A549 (cell line): ENCODE data around the gene FMNL2. TPM values are rescaled to one million over a fixed set of nuclear protein-coding genes. Genes with fewer than 3 reads are reported as not detected.

Experiments used
- ATAC-seq, 2 experiments: fragments of 200-7000 bp in 1 of 2; fragments of >200 bp in 1 of 2; cut with Nextera tagmentation in 1 of 2; cut with Tn5 transposase in 1 of 2; 3 replicates each; pipeline versions ENCODE4 v1.8.0 to v1.9.1; 2018 to 2020; ENCODE audit warnings: mild to moderate bottlenecking in 1 of 2, moderate library complexity in 1 of 2
- CTCF ChIA-PET: fragments of 300-600 bp; sonication (Branson Sonifier 250); formaldehyde crosslinking; extraction: SDS; loops from one replicate; lab custom pipeline; 2021; ENCODE audit warnings: antibody characterized with exemption, inconsistent platforms; lab: Yijun Ruan, JAX
- POLR2A ChIA-PET: fragments of 350-600 bp; formaldehyde crosslinking; extraction: SDS; loops from one replicate; lab custom pipeline; 2021; ENCODE audit warnings: antibody characterized with exemption, inconsistent platforms; lab: Yijun Ruan, JAX
- DNase-seq, 2 experiments: peaks; one replicate each; pipeline versions ENCODE4 v3.0.0 to v3.0.0-alpha.2; 2011 to 2016; ENCODE audit warnings: low read depth in 1 of 2, low spot score in 1 of 2
- FAIRE-seq: peaks from 2 replicates; lab custom pipeline; 2011; peaks lifted over from hg19 to GRCh38; lab: Jason Lieb, UNC
- H3K27ac ChIP-seq, 2 experiments: fragments of >200 bp; sonication (Bioruptor Twin); formaldehyde crosslinking; 3 replicates each; pipeline ENCODE4 v1.5.1; 2016 to 2017
- H3K4me1 ChIP-seq: fragments of >200 bp; sonication (Bioruptor Twin); formaldehyde crosslinking; 3 replicates; pipeline ENCODE4 v1.6.1; 2016
- H3K4me2 ChIP-seq: fragments of >200 bp; sonication (Bioruptor Twin); formaldehyde crosslinking; 3 replicates; pipeline ENCODE4 v1.6.1; 2016
- H3K4me3 ChIP-seq: fragments of >200 bp; sonication (Bioruptor Twin); formaldehyde crosslinking; 3 replicates; pipeline ENCODE4 v1.5.1; 2016
- H3K9me3 ChIP-seq: fragments of >200 bp; sonication (Bioruptor Twin); formaldehyde crosslinking; 3 replicates; pipeline ENCODE4 v1.6.1; 2016
- CBX8 ChIP-seq: fragments of 200-600 bp; sonication (generic); IDR thresholded peaks from 2 replicates; pipeline ENCODE4 v1.6.1; 2016
- CHD2 ChIP-seq: fragments of 150-350 bp; IDR thresholded peaks from 2 replicates; pipeline ENCODE4 v1.6.1; 2014; ENCODE audit warnings: low read length; ENCODE audit not compliant: partially characterized antibody
- EHMT2 ChIP-seq: fragments of 200-600 bp; sonication (generic); IDR thresholded peaks from 2 replicates; pipeline ENCODE4 v1.6.1; 2016; ENCODE audit warnings: antibody characterized with exemption, low read depth, mild to moderate bottlenecking, moderate library complexity
- ESRRA ChIP-seq: fragments of 150-350 bp; IDR thresholded peaks from 2 replicates; pipeline ENCODE4 v1.6.1; 2014; ENCODE audit warnings: mild to moderate bottlenecking, low read length, borderline replicate concordance
- FOSB ChIP-seq: fragments of 250-450 bp; sonication (Bioruptor Pico); IDR thresholded peaks from 2 replicates; pipeline ENCODE4 v1.5.0; 2020; ENCODE audit warnings: mild to moderate bottlenecking, moderate library complexity
- FOSL2 ChIP-seq, 2 experiments: fragments of 450-650 bp in 1 of 2; fragments of >200 bp in 1 of 2; sonication (Bioruptor Twin) in 1 of 2; formaldehyde crosslinking; IDR thresholded peaks; 2 replicates each; pipeline versions ENCODE4 v1.5.0 to v1.6.1; 2016 to 2020; ENCODE audit warnings: mild to moderate bottlenecking in 1 of 2, moderate library complexity in 1 of 2
- GATA3 ChIP-seq: IDR thresholded peaks from 2 replicates; pipeline ENCODE4 v1.6.1; 2012; ENCODE audit warnings: borderline replicate concordance
- HEYL ChIP-seq: fragments of 250-450 bp; sonication (Bioruptor Pico); IDR thresholded peaks from 2 replicates; pipeline ENCODE4 v1.8.0; 2021; ENCODE audit warnings: mild to moderate bottlenecking, moderate library complexity
- HOXB13 ChIP-seq: fragments of 250-450 bp; sonication (Bioruptor Pico); IDR thresholded peaks from 2 replicates; pipeline ENCODE4 v1.5.0; 2020; ENCODE audit warnings: low read depth, mild to moderate bottlenecking, moderate library complexity
- HOXB5 ChIP-seq: fragments of 250-450 bp; sonication (Bioruptor Pico); IDR thresholded peaks from 2 replicates; pipeline ENCODE4 v1.5.0; 2020; ENCODE audit warnings: mild to moderate bottlenecking, moderate library complexity
- KDM1A ChIP-seq: fragments of 200-600 bp; sonication (generic); IDR thresholded peaks from 2 replicates; pipeline ENCODE4 v1.6.1; 2016; ENCODE audit warnings: low read depth, mild to moderate bottlenecking
- MAFK ChIP-seq: fragments of 450-650 bp; IDR thresholded peaks from 2 replicates; pipeline ENCODE4 v1.6.1; 2014; ENCODE audit not compliant: partially characterized antibody
- MYC ChIP-seq: IDR thresholded peaks from 2 replicates; pipeline ENCODE4 v1.6.1; 2012; ENCODE audit warnings: mild to moderate bottlenecking, inconsistent platforms, low read length, improper control_type of control experiment, borderline replicate concordance
- PBX3 ChIP-seq: IDR thresholded peaks from 2 replicates; pipeline ENCODE4 v1.6.1; 2012
- REST ChIP-seq: fragments of 200-600 bp; sonication (generic); IDR thresholded peaks from 2 replicates; pipeline ENCODE4 v1.6.1; 2016; ENCODE audit warnings: antibody characterized with exemption, mild to moderate bottlenecking, moderate library complexity
- RFX5 ChIP-seq: fragments of 450-650 bp; IDR thresholded peaks from 2 replicates; pipeline ENCODE4 v1.7.1; 2014; ENCODE audit warnings: antibody characterized with exemption, mild to moderate bottlenecking, moderate library complexity
- TP53 ChIP-seq: fragments of 250-450 bp; sonication (Bioruptor Pico); IDR thresholded peaks from 2 replicates; pipeline ENCODE4 v1.5.0; 2021; ENCODE audit warnings: mild to moderate bottlenecking, moderate library complexity
- ZC3H11A ChIP-seq: fragments of 450-650 bp; IDR thresholded peaks from 2 replicates; pipeline ENCODE4 v1.6.1; 2014; ENCODE audit warnings: antibody characterized with exemption, mild to moderate bottlenecking
- ZFP36 ChIP-seq: fragments of 450-650 bp; IDR thresholded peaks from 2 replicates; pipeline ENCODE4 v1.6.1; 2014; ENCODE audit warnings: borderline replicate concordance; ENCODE audit not compliant: partially characterized antibody
- ZNF302 ChIP-seq: fragments of 250-450 bp; sonication (Bioruptor Pico); IDR thresholded peaks from 2 replicates; pipeline ENCODE4 v1.9.0; 2021; ENCODE audit warnings: inconsistent platforms, mild to moderate bottlenecking, moderate library complexity
- WGBS: methylation state at CpG from one replicate; pipeline ENCODE4 v1.1.6; 2017; ENCODE audit errors: missing lambda C conversion rate; 5-methylcytosine and 5-hydroxymethylcytosine counted together
- polyA plus RNA-seq, 4 experiments: library from polyadenylated mRNA; depleted of rRNA in 3 of 4; stranded (reverse); fragments of >200 nt; fragmentation: RNase III in 1 of 4; extraction: RNeasy Plus Mini Kit Qiagen cat#74134 plus additional on column Dnase treatment in 1 of 4; gene quantifications; 2 replicates in 3 of 4; 3 replicates in 1 of 4; pipeline ENCODE4 v1.2.3, GENCODE V29; 2011 to 2017

FMNL2 gene
- polyA plus RNA-seq, 2 of the 4 experiments (the other 2 are of a cell fraction): 27.9 to 36.5 TPM

GRCh38 chr2:152376968-152377367, 42.0 kb downstream of the FMNL2 start:
- DNase-seq (no peak), FAIRE-seq (no peak)

GRCh38 chr2:152379089-152379488, 44.1 kb downstream of the FMNL2 start:
- no peak for ATAC-seq

More at GRCh38 chr2:152376968-152377367, 42.0 kb downstream of the FMNL2 start:
- H3K4me3 ChIP-seq: no peak overlapping the region
- no peak overlapping the region for H3K4me2 ChIP-seq
- 63% methylated on average over 1 of the region's 1 CpG for WGBS
- no peaks in the 10 kb centered on the region for H3K9me3 ChIP-seq
- ATAC-seq: no peak
- ChIA-PET CTCF (no interaction called here), POLR2A (no interaction called here)
- H3K4me1 ChIP-seq: peaks cover 33% of the 10 kb centered on the region
- no peak for TF ChIP-seq ZFP36
- TF ChIP-seq HEYL (CRISPR knock-in tag): no peak
- no peak for TF ChIP-seq HOXB13 (CRISPR knock-in tag)
- no peak for TF ChIP-seq MAFK
- no peak for TF ChIP-seq FOSL2 (IDR thresholded peaks at IDR 0.05)
- TF ChIP-seq FOSL2 (CRISPR knock-in tag; IDR thresholded peaks at IDR 0.05): no peak
- no peak for TF ChIP-seq HOXB5
- TF ChIP-seq CBX8: no peak
- TF ChIP-seq ZC3H11A: no peak
- no peak for TF ChIP-seq FOSB (CRISPR knock-in tag)
- no peak for TF ChIP-seq REST
- no peak for TF ChIP-seq PBX3
- TF ChIP-seq CHD2: no peak
- no peak for TF ChIP-seq RFX5
- TF ChIP-seq EHMT2: no peak
- TF ChIP-seq ZNF302 (CRISPR knock-in tag): no peak
- no peak for TF ChIP-seq TP53 (CRISPR knock-in tag)
- TF ChIP-seq, all 56 proteins: peak for 0
- H3K27ac ChIP-seq: no peak overlapping the region

GRCh38 chr2:152380261-152381055, 45.5 kb downstream of the FMNL2 start:
- ChIA-PET POLR2A (no interaction called here), CTCF (no interaction called here)
- Histone ChIP-seq H3K27ac (no peak overlapping the region), H3K4me1 (peaks cover 49% of the 10 kb centered on the region), H3K4me3 (no peak overlapping the region), H3K9me3 (no peaks in the 10 kb centered on the region), H3K4me2 (no peak overlapping the region)
- TF ChIP-seq GATA3: no peak
- TF ChIP-seq FOSL2 (IDR thresholded peaks at IDR 0.05): no peak
- no peak for TF ChIP-seq FOSL2 (CRISPR knock-in tag; IDR thresholded peaks at IDR 0.05)
- TF ChIP-seq KDM1A: no peak
- DNase-seq (no peak), ATAC-seq (no peak), FAIRE-seq (no peak)
- WGBS: 86% methylated on average over 5 of the region's 5 CpGs

More at GRCh38 chr2:152379089-152379488, 44.1 kb downstream of the FMNL2 start:
- Histone ChIP-seq H3K4me2 (no peak overlapping the region), H3K9me3 (no peaks in the 10 kb centered on the region), H3K4me1 (peaks cover 41% of the 10 kb centered on the region), H3K4me3 (no peak overlapping the region), H3K27ac (no peak overlapping the region)
- DNase-seq: no peak
- CTCF ChIA-PET: interaction anchor here (1.1 to 1.2 kb wide), 2 partner anchors 11 to 257 kb away, joined by 3 read pairs; no protein-coding TSS in a partner anchor
- FAIRE-seq: no peak
- WGBS: 82% methylated on average over 4 of the region's 4 CpGs
- POLR2A ChIA-PET: no interaction called here
- TF ChIP-seq ESRRA: no peak
- TF ChIP-seq MYC: no peak
